ENCODE results near the gene JAKMIP1. TPM values are rescaled to one million over a fixed set of nuclear protein-coding genes. Genes with fewer than 3 reads are reported as not detected.

Gene JAKMIP1
- total and polyA plus RNA-seq, 2 experiments from 2014 or later, result not detected

- WGBS, 2 experiments (ENCODE audit: low coverage in 1 of 2, low lambda C conversion rate in 2 of 2, missing lambda C conversion rate in 2 of 2), result 37 to 40% methylated on average over 20 of the region's 20 CpGs
- H3K9me3 ChIP-seq (ENCODE audit: low read depth), result no peaks in the 10 kb centered on the region
- no peaks in the 10 kb centered on the region for H4K20me1 ChIP-seq (ENCODE audit: insufficient read depth)
- H3K27me3 ChIP-seq (replicated peaks; ENCODE audit: insufficient read depth), result no peaks in the 10 kb centered on the region
- H3K4me3 ChIP-seq, result no peak overlapping the region
- H3K36me3 ChIP-seq (ENCODE audit: low read depth), result no peaks in the 10 kb centered on the region
- H3F3A ChIP-seq (ENCODE audit: insufficient read depth), result no peaks in the 10 kb centered on the region
- H3K27ac ChIP-seq, result no peak overlapping the region
- no peaks in the 10 kb centered on the region for H3K79me2 ChIP-seq (ENCODE audit: insufficient read depth)
- in situ Hi-C loops (cut with MboI), result no loop called here
- TF ChIP-seq EZH2phosphoT487 (IDR thresholded peaks at IDR 0.05; ENCODE audit: insufficient read depth, low read depth) (no peak), EZH2 (IDR thresholded peaks at IDR 0.05; ENCODE audit: insufficient read depth, poor library complexity, severe bottlenecking) (no peak)
- no peak for DNase-seq
- H3K4me2 ChIP-seq (ENCODE audit: unreplicated experiment), result no peak overlapping the region
- no peak overlapping the region for H3K9ac ChIP-seq
- no peak overlapping the region for H2AFZ ChIP-seq
- H3K4me1 ChIP-seq (ENCODE audit: insufficient read depth), result no peaks in the 10 kb centered on the region
- no peaks in the 10 kb centered on the region for H3K9me2 ChIP-seq (ENCODE audit: insufficient read depth)
These were observed 51.7 kb downstream of the JAKMIP1 start for GRCh38 chr4:6148506-6149205.

GRCh38 chr4:6147441-6147840 is 52.9 kb downstream of the JAKMIP1 start:
- Histone ChIP-seq H3K79me2 (ENCODE audit: insufficient read depth) (no peaks in the 10 kb centered on the region), H3K36me3 (ENCODE audit: low read depth) (no peaks in the 10 kb centered on the region), H3K4me1 (ENCODE audit: insufficient read depth) (no peaks in the 10 kb centered on the region), H3K27ac (no peak overlapping the region), H4K20me1 (ENCODE audit: insufficient read depth) (no peaks in the 10 kb centered on the region), H3K9me2 (ENCODE audit: insufficient read depth) (no peaks in the 10 kb centered on the region), H3K9me3 (ENCODE audit: low read depth) (no peaks in the 10 kb centered on the region), H2AFZ (no peak overlapping the region), H3K4me2 (ENCODE audit: unreplicated experiment) (no peak overlapping the region), H3F3A (ENCODE audit: insufficient read depth) (no peaks in the 10 kb centered on the region), H3K9ac (no peak overlapping the region), H3K4me3 (no peak overlapping the region), H3K27me3 (replicated peaks; ENCODE audit: insufficient read depth) (no peaks in the 10 kb centered on the region)
- DNase-seq, result no peak
- in situ Hi-C loops (cut with MboI), result no loop called here
- TF ChIP-seq EZH2phosphoT487 (IDR thresholded peaks at IDR 0.05; ENCODE audit: insufficient read depth, low read depth) (no peak), EZH2 (IDR thresholded peaks at IDR 0.05; ENCODE audit: insufficient read depth, poor library complexity, severe bottlenecking) (no peak)
- WGBS, 2 experiments (ENCODE audit: low coverage in 1 of 2, low lambda C conversion rate in 2 of 2, missing lambda C conversion rate in 2 of 2), result 20 to 24% methylated on average over 6 of the region's 6 CpGs

- no peak overlapping the region for H3K4me2 ChIP-seq (ENCODE audit: unreplicated experiment)
- no peak overlapping the region for H3K4me3 ChIP-seq
- no peak overlapping the region for H3K27ac ChIP-seq
- H2AFZ ChIP-seq, result no peak overlapping the region
- no peaks in the 10 kb centered on the region for H4K20me1 ChIP-seq (ENCODE audit: insufficient read depth)
- no peaks in the 10 kb centered on the region for H3K4me1 ChIP-seq (ENCODE audit: insufficient read depth)
- no peak for DNase-seq
- H3K9ac ChIP-seq, result no peak overlapping the region
- 3 to 13% methylated on average over 3 of the region's 3 CpGs for WGBS, 2 experiments (ENCODE audit: low coverage in 1 of 2, low lambda C conversion rate in 2 of 2, missing lambda C conversion rate in 2 of 2)
- TF ChIP-seq EZH2 (IDR thresholded peaks at IDR 0.05; ENCODE audit: insufficient read depth, poor library complexity, severe bottlenecking) (no peak), EZH2phosphoT487 (IDR thresholded peaks at IDR 0.05; ENCODE audit: insufficient read depth, low read depth) (no peak)
- H3K9me2 ChIP-seq (ENCODE audit: insufficient read depth), result no peaks in the 10 kb centered on the region
- no peaks in the 10 kb centered on the region for H3K9me3 ChIP-seq (ENCODE audit: low read depth)
- H3K27me3 ChIP-seq (replicated peaks; ENCODE audit: insufficient read depth), result no peaks in the 10 kb centered on the region
- H3K36me3 ChIP-seq (ENCODE audit: low read depth), result no peaks in the 10 kb centered on the region
- H3K79me2 ChIP-seq (ENCODE audit: insufficient read depth), result no peaks in the 10 kb centered on the region
- H3F3A ChIP-seq (ENCODE audit: insufficient read depth), result no peaks in the 10 kb centered on the region
- in situ Hi-C loops (cut with MboI), result no loop called here
These were observed 56.7 kb downstream of the JAKMIP1 start for GRCh38 chr4:6143603-6144181.

DNA sequence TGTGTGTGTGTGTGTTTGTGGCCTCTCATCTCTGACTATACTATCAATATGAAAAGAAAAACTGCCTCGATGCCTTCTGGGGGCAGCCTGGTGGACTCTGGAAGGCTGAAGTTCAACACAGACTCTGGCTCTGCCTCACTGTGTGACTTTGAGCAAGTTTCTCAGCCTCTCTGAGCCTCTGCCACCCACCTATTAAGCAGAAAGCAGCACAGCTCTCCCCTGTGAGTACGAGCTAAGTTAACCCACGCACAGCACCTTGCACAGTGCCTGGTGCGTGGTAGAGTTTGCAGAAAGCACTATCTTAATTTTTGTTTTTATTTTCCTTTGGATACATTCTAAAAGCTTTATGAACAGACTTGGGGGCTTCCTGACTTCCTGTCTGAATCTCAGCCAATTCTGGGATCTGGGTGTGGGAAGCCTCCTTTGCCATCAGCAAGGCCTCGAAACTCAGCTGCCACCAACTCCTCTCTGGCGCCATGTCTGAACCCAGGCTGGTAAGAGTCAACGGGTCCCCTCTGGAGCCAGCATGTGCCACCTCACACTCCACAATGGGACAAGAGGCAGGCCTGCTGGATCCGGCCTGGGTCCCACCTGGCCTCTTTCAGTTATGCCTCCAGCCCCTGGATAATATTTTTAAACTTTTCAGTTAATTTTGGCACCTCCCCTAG is 57.3 kb downstream of the JAKMIP1 start:
- Histone ChIP-seq H3K27ac (no peak overlapping the region), H3K9ac (no peak overlapping the region), H3K27me3 (replicated peaks; ENCODE audit: insufficient read depth) (no peaks in the 10 kb centered on the region), H3K9me3 (ENCODE audit: low read depth) (no peaks in the 10 kb centered on the region), H3K4me1 (ENCODE audit: insufficient read depth) (no peaks in the 10 kb centered on the region), H3K4me3 (no peak overlapping the region), H2AFZ (no peak overlapping the region), H3F3A (ENCODE audit: insufficient read depth) (no peaks in the 10 kb centered on the region), H3K79me2 (ENCODE audit: insufficient read depth) (no peaks in the 10 kb centered on the region), H4K20me1 (ENCODE audit: insufficient read depth) (no peaks in the 10 kb centered on the region), H3K9me2 (ENCODE audit: insufficient read depth) (no peaks in the 10 kb centered on the region), H3K4me2 (ENCODE audit: unreplicated experiment) (no peak overlapping the region), H3K36me3 (ENCODE audit: low read depth) (no peaks in the 10 kb centered on the region)
- 22 to 23% methylated on average over 8 of the region's 8 CpGs for WGBS, 2 experiments (ENCODE audit: low coverage in 1 of 2, low lambda C conversion rate in 2 of 2, missing lambda C conversion rate in 2 of 2)
- in situ Hi-C loops (cut with MboI), result no loop called here
- TF ChIP-seq EZH2 (IDR thresholded peaks at IDR 0.05; ENCODE audit: insufficient read depth, poor library complexity, severe bottlenecking) (no peak), EZH2phosphoT487 (IDR thresholded peaks at IDR 0.05; ENCODE audit: insufficient read depth, low read depth) (no peak)
- no peak for DNase-seq

Measured in GM23248 (cell line).